GM21619 (cell line): ENCODE data around the gene IFT122.

Experiments
- ATAC-seq: cut with Tn5 transposase; IDR thresholded peaks from one replicate; pipeline ENCODE4 v1.9.1; 2021; ENCODE audit not compliant: unreplicated experiment

Gene IFT122

DNA sequence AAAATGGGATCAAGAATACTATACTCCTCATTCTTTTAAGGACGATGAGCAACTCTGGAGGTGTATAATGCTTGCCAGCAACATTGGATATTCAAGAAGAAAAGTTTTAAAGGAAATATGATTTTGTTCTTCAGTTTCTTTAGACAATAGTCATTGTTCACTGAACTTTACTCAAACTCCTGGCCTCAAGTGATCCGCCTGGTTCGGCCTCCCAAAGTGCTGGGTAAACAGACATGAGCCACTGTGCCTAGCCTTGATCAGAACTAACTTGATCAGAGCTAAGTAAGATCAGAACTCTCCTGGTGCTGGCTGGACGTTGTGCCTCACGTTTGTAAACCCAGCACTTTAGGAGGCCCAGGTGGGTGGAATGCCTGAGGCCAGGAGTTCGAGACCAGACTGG, 24.2 kb upstream of the IFT122 start:
- no peak for ATAC-seq

DNA sequence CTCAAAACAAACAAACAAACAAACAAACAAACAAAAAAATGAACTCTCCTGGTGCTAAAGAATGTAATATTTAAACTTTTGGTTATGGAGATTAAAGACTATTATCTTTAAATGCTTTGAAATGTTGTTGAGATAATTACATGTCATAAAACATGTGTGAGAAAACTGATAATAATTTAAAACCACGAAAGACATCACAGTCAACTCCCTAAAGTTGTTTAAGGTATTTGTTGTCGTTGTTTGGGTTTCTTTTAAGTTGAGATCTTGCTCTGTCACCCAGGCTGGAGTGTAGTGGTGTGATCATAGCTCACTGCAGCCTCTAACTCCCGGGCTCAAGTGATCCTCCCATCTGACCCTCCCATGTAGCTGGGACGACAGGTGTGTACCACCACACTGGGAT, 23.6 kb upstream of the IFT122 start:
- ATAC-seq: no peak

DNA sequence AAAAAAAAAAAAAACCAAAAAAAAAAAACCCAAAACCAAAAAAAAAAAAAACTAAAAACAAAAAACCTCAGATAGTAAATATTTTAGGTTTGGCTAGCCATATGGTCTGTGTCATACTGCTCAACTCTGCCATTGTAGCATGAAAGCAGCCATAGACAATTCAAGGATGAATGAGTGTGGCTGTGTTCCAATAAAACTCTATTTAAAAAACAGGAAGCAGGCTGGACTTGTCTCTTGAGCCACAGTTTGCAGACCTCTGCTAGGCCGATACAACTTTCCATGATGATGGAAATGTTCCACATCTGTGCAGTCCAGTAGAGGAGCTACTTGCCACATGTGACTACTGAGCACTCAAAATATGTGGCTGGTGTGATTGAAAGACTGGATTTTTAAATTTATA, 22.7 kb upstream of the IFT122 start:
- ATAC-seq: no peak

DNA sequence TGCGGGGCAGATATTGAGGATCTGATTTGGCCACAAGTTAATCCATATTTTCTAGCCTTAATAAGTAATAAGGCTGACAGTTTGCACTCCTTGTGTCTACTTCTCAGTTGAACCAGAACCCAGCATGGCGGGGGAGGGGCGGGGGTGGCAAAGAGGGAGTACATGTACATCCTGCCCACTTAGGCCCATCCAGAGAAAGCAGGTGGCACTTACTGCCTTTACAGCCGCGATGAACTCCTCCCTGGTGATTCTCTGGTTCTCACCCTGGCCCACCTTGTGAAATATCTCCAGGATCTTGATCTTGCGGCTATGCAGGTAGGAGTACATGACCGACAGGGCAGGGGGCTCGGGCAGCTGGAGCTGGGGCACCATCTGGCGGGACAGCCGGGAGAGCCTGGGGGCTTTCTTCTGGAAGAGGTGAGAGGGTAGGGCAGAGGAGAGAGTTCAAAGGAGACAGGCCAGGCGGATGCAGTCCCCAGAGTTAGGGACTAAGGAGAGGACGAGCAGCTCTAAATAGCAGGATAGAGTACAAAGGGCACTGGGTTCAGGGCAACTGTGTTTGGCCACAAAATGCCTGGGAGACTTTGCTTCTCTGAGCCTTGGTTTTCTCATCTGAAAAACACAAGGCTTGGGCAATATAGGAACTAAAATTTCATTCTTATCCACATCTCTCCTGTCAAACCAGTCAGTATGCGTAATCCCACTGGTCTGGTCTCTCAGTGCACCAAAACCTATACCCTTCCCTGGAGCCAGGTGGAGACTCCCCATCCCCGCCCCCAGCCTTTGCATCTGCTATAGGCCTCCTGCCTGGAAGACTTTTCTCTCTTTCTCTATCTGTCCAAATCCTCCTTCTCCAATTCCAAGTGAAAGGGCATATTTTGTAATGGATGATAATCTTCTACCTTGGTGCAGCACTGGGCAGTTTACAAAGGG, 21.7 kb upstream of the IFT122 start:
- no peak for ATAC-seq

DNA sequence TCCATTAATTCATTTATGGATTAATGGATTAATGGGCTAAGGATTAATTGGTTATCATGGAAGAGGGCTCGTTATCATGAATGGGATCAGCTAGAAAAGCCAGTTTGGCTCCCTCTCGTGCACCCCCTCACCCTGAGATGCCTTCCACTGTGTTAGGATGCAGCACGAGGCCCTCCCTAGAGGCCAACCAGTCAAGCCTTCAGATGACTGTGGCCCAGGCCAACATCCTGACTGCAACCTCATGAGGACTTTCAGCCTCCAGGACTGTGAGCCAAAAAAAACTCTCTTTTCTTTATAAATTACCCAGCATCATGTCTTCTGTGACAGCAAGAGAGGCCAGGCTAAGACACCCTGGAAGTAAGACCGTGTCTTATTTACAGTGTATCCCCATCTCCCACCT, 20.5 kb upstream of the IFT122 start:
- no peak for ATAC-seq

DNA sequence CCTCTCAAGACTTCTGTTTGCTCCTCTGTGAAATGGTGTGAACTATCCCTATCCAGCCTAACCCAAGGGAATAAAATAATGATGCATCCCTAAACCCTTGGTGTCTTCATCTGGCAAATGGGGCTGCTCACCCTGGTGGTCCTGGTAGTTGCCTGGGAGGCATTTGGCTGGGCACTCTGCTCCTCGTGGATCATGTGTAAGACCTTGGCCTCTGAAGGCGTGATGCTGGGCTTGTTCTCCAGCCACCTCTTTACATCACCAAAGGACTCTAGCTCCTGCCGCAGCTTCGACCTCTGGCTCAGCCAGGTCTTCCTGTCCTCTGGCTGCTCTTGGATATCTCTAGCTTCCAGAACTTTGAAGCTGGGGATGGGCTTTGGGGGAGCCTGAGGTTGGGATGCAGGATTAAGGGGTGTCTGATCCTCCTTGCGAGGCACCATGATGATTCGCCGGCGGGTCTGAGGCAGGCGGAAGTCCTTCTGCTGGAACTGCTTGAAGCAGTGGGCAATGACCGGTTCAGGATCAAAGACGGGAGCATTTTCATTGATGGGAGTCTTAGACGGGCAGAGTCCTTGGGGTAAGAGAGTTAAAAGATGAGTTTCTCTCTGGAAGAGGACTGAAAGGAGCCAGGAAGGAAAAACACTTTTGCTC, 18.7 kb upstream of the IFT122 start:
- no peak for ATAC-seq

DNA sequence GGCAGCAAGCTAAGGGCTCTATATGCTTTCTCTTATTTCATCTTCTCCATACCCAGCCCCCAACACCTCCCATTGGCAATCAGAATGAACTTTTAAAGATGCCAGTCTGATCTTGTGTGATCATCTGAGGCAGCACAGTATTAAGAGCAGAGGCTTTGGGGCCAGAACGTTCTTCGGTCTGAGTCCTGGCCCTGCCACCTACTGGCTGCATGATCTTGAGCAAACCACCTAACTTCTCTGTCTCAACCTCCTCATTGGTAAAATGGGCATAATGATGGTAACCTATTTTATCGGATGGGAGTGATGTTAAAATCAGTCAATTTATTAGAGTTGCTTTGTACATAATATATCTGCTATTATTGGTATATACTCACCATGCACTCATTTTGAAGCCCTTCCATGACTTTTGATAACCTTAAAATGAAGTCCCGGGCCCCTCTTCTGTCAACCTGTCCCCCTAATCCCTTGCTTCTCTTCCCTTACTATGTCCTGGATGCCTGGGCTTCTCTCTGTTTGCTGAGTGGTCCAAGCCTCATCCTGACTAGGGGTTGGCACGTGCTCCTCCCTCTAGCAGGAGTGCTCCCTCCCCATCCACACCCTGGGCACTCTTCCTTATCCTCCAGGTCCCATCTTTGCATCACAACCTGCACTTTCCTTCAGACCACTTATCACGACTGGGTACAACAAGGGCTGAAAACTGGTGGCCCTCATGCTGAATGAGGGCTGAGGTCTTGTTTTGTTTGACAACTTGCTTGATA, 17.9 kb upstream of the IFT122 start:
- ATAC-seq: no peak

DNA sequence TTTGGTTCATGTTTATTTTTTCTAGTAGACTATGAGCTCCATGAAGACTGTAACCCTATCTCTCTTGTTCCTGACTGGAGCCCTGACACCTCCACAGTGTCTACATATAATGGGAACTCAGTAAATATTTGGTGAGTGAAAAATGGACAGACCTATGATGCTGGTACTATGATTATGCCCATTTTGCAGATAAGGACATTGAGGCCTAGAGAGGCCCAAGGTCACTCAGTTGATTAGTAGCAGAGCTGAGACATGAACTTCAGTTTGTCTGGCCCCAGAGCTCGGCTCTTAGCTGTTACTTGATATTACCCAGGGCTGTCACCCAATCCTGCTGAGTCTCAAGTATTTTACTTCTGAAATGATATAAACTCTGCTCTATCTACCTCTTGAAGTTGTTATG, 17.1 kb upstream of the IFT122 start:
- ATAC-seq: no peak

DNA sequence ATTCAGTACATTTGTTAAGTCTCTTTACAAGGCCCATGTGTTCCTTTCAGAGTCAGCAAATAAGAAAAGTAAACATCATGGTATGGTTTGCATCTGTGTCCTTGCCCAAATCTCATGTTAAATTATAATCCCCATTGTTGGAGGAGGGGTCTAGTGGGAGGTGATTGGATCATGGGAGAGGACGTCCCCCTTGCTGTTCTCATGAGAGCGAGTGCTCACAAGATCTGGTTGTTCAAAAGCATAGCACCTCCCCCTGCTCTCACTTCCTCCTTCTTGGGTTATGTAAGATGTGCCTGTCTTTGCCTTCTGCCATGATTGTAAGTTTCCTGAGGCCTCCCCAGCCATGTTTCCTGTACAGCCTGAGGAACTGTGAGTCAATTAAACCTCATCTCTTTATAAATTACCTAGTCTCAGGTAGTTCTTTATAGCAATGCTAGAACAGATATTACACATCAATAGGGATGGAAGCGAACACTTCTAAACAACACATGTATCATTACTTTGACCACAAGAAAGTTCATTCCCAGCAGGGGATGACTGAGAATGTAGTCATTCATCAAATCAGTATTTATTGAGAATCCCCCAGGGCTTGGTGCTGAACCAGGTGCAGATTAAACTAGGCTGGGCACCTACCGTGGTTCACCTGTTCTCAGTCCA, 15.7 kb upstream of the IFT122 start:
- peak; percentile 53 for ATAC-seq

DNA sequence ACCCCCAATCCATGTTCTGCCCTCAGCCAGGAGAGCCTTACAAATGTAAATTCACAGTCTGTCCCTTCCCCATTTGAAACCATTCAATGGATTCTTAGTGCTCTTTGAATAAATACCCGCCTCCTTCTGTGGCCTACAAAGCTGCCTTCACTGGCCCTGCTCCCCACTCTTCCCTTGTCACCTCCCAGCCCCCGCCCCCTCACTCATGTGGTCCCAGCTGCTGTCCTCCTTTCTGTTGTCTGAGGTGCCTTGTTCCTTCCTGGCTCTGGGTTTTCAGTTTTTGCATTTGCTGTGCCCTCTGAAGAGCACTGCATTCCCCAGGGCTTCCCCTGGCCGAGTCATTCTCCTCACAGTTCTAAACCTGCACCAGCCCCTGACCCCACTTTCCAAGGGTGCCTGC, 14.8 kb upstream of the IFT122 start:
- ATAC-seq: no peak

DNA sequence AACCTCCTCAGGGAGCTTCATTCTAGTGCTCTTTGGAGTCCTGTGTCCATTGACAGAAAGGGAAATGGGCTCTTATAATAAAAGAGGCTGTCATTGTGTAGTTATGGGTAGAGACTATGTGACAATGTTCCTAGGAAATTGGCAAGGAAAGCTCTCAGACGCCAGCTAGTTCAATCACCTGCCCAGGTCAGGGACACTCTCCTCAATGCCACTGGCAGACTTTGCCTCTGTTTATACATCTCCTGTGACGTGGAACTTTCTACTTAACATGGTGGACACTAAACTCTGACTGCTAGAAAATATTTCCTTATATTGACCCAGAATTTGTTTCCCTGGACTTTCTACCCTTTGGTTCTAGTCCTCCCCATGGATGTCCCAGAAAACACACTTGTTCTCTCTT, 14.4 kb upstream of the IFT122 start:
- no peak for ATAC-seq

DNA sequence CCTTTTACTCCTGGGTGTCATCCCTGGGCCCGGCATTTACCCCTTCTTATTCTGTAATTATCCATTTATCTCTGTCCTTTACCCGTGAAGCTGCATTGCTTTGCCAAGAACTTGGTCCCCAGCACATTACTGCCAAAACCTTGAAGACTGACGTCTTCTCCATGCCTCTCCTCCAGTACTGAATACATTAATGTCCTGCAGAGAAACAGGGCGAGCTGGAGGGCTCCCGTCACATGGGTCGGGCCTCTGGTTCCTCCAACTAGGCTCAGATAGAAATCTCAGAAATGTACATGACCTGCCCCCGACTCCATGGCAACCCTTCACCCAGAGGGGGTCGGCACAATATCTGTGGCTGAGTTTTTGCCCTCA, 12.0 kb upstream of the IFT122 start:
- no peak for ATAC-seq

DNA sequence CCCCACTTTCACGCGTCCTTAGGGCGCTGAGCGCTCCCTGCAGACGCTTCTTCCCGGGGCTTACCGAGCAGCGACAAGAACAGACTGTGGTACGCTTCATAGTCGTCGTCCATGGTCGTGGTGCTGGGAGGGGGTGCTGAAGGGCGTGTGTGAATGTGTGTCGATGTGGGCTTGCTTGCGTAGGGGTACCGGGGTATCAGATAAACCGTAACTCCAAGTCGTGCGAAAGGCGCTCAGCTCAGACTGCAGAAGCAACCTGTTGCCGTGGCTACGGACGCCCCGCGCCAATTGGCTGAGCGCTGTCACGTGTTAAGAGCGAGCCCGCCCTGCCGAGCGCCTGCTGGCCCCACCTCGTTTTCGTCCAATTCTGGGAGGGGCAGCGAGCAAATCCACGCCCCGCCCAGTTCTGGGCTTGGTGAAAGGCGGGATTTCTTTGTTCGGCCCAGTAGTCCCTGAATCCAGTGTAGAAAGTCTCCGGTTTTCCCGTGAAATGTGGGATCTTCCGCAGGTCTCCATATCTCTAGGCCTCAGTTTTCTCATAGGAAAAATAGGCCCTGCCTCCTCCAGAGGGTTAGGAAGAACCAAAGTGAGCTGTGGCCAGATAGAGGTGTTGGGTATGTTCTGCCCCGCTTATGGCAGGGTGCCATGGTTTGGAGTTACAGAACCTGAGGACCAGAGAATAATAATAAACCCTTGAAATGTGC, 11.5 kb upstream of the IFT122 start, which contains the start of gene EFCAB12:
Gene EFCAB12, minus strand, starts transcription at position 261 of the 704 bp plus-strand sequence. Its CDS starts 148 bp downstream, at position 113.
- ATAC-seq: peak; percentile 86

DNA sequence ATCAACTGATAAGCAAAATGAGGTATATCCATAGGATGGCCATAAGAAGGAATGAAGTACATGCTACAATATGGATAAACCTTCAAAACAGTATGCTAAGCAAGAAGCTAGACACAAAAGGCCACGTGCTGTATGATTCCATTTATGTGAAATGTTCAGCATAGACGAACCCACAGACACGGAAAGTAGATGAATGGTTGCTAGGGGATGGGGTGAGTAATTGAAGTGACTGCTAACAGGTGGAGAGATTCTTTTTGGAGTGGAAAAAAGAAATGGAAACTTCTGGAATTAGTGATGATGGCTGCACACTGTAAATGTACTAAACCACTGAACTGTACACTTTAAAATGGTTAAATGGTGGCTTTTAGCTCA, 11.0 kb upstream of the IFT122 start:
- no peak for ATAC-seq

DNA sequence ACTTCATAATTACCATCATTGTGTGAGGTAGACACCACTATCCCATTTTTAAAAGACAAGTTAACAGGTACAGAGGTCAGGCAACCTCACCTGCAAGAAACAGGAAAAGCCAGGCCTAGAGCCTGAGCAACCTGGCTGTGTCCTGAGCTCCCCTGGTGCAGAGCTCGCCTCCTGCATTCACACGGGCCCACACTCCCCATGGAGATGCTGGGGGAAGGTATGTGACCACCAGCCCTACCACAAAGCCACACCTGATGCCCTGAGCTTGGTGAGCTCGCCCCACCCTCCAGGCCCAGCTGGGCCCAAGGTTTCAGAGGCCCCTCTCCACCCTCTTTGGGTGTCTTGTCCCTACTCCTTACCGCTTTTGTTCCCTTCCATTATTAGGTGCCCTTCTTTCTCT, 10.4 kb upstream of the IFT122 start:
- no peak for ATAC-seq

DNA sequence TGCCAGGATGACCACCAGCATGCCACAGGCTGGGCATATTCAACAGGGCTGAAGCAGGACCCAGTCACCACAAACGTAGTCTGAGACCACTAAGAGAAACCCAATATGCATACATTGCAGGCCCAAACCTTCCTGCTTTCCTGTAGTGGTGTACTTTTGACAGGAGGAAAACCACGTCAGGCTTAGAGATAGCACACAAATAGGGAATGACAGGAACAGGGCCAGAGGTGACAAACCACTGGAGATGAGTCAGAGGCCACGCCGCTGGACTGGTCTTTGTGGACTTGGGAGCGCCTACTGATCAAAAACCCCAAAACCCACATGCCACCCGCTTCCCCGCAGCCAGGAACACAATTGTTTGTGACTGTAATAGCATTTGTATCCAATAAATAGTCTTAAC, 8.0 kb upstream of the IFT122 start:
- ATAC-seq: no peak

DNA sequence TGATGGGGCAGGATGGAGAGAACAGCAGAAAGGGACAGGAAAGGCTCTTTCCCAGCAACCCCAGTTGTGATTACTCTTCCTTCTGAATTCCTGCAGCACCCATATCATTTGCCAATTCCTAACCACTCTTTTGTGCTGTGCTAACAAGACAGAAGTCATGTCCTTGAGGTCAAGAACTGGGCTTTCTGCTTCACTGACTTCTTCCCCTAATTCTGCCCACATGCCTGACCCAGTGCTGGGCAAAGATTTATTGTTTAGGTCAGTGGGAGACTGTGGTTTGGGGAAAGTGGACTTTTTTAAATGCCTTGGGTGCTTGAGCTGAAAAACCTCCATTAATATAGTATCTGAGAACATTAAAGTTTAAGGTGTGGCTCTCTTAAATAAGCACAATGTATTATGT, 7.4 kb upstream of the IFT122 start:
- no peak for ATAC-seq

DNA sequence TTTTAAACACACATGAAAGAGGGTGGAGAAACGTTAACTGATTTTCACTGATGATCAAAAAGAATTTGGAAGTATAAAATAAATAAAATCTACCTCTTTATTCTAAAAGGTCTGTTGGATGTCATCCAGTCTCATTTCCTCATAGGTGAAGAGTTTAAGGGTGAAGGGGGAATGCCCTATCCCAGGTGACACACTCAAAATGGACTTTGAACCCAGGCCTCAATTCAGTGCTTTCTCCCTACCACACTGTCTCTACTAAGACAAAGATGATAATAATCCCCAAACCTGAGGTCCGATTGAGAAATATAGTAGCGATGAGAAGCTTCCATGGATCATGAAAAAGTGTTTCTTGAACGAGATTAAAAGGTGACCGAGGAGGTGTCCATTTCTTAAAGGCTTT, 6.5 kb upstream of the IFT122 start:
- no peak for ATAC-seq

DNA sequence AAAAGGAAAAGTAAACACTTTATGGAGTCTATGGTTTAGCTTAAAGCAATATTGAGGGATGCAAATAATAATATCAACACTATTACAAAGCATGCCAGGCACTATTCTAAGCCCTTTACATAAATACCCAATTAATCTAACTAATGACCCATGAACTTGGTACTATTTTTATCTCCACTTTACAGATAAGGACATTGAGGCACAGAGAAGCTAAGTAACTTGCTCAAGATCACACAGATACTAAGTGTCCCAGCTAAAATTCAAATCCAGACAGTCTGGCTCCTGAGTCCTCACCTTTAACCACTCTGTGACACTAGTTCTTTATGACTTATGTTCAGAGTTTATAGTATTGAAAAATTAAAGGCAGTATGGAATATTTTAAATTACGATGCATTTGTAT, 5.9 kb upstream of the IFT122 start:
- no peak for ATAC-seq

DNA sequence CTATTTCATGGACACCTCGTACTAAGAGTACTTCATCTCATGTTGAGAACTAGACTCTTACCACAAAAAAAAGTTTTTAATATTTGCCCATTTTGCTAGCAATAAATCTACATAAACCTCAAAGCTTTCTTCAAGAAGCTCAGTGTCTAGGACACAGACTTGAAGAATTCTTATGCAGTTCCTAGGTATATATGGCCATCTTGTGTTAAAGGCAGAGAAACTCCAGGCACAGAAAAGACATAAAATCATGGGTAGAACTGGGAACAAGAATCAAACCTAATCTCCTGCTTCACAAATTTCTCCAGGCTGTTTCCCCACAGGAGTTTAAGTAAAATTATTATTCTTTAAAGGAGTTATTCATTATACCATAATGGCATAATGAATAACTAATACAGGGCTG, 4.7 kb upstream of the IFT122 start:
- ATAC-seq: no peak
